ENCODE measurements around the gene SERPINA1.

Gene SERPINA1

GRCh38 chr14:94388384-94389103 is at the start of gene SERPINA1:
Gene SERPINA1 (minus strand): TSS chr14:94388602. CDS start chr14:94383237, 5,365 bp downstream.
- in situ Hi-C loops (cut with MboI; ENCODE audit: low sequenced_read_pairs, unreplicated experiment), result no loop called here
- peak; percentile 5 for DNase-seq (ENCODE audit: low spot score)

DNA sequence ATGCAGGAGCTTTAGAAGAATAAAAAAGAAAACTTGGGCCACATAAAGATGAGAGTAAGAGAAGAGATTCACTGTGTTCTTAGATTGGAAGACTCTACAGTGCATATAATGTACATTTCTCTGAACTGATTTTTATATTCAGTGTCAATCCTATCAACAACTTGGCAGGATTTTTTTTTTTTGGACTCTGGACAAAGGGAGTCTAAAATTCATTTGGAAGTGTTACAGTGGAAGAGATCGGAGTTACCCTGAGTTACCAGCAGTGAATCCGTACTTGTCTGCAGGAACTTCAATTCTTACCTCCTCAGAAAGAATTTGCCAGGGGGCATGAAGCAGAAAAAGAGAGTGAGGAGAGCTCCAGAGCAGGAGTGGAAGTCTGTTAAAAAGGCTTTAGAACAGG is 40.2 kb upstream of the SERPINA1 start:
- TF ChIP-seq CTCF (IDR thresholded peaks at IDR 0.05; ENCODE audit: borderline replicate concordance, control extremely low read depth, extremely low read depth, insufficient read depth, missing control alignments), result no peak
- no peak for DNase-seq (ENCODE audit: low spot score)
- in situ Hi-C loops (cut with MboI; ENCODE audit: low sequenced_read_pairs, unreplicated experiment), result no loop called here

More at GRCh38 chr14:94388384-94389103, at the start of gene SERPINA1:
- no peak for TF ChIP-seq CTCF (IDR thresholded peaks at IDR 0.05; ENCODE audit: borderline replicate concordance, control extremely low read depth, extremely low read depth, insufficient read depth, missing control alignments)

DNA sequence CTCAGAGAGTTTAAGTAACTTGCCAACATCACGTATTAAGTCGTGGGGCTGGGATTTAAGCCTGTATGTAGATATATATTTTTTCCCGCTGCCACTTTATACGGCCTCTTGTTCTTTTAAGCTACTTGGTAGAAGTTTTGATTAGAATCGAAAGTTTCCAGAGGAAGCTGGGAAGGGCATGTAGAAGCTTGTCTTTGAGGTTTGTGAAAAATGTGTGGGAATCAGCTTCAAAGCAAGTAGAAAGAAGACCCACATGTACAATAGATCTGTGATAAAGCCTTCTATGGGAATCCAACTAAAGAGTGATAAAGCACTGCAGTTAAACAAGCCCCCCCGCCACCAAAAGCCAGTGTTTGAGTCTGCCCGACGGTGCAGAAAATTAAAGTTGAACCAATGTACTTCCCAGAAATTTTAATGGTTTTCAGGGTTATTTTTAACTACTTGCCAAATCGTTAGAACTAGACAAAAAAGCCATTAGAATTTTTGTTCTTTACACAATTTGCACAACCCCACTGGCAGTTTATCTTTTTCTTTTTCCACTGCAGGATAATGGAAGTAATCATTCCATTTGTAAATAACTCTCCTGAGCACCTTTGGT is 38.7 kb upstream of the SERPINA1 start:
- no peak for DNase-seq (ENCODE audit: low spot score)
- no peak for TF ChIP-seq CTCF (IDR thresholded peaks at IDR 0.05; ENCODE audit: borderline replicate concordance, control extremely low read depth, extremely low read depth, insufficient read depth, missing control alignments)
- in situ Hi-C loops (cut with MboI; ENCODE audit: low sequenced_read_pairs, unreplicated experiment), result no loop called here

DNA sequence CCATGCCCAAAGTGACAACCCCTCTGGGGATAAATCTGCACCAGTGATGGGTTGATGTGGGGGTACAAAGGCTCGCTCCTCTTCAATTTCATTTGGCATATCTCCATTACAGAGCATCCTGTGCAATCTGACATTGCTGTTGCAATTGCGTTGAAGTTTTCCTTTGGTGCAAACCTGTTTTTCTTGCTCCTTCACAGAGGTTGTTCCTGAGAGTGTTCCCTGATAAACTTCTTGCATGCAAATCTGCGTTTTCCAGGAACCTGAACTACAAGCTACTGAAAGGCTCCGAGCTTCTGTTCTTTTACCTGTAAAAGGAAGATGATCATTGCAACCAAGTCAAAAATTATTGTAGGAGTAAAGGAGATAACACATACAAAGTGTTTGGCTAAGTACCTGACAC is 38.1 kb upstream of the SERPINA1 start:
- in situ Hi-C loops (cut with MboI; ENCODE audit: low sequenced_read_pairs, unreplicated experiment), result no loop called here
- no peak for DNase-seq (ENCODE audit: low spot score)
- no peak for TF ChIP-seq CTCF (IDR thresholded peaks at IDR 0.05; ENCODE audit: borderline replicate concordance, control extremely low read depth, extremely low read depth, insufficient read depth, missing control alignments)

- no peak for TF ChIP-seq CTCF (IDR thresholded peaks at IDR 0.05; ENCODE audit: borderline replicate concordance, control extremely low read depth, extremely low read depth, insufficient read depth, missing control alignments)
- no peak for DNase-seq (ENCODE audit: low spot score)
- in situ Hi-C loops (cut with MboI; ENCODE audit: low sequenced_read_pairs, unreplicated experiment), result no loop called here
Observed at GRCh38 chr14:94424371-94424770, 36.0 kb upstream of the SERPINA1 start.

DNA sequence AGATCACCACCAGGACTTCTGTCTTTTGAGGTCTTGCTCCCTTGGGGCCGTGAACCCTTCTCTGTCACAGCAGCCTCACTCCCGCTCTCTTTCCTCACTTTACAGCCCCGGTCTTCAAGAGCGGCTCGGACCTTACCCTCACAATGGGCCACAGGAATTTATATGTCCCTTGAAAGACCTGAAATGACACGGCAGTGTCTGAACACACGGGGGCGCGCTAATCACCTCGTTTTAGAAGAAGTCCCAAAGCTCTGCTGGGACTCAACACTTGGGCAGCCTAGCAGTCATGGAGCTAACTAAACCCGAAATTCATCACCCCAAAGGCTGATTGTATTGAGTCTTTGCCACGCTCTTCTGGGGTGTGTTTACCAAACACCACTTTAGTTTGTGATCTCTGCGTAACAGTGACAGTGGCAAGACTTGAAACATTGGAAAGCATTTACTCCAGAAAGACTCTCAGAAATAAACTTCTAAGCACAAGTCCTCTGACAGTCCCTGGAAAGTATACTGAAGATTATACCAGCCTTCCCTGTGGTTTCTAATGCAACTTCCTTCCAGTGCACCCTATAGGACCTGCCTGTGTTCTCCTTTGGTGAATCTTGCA is 35.2 kb upstream of the SERPINA1 start:
- peak; percentile 42 for DNase-seq (ENCODE audit: low spot score)
- in situ Hi-C loops (cut with MboI; ENCODE audit: low sequenced_read_pairs, unreplicated experiment), result no loop called here
- peak; percentile 80 for TF ChIP-seq CTCF (IDR thresholded peaks at IDR 0.05; ENCODE audit: borderline replicate concordance, control extremely low read depth, extremely low read depth, insufficient read depth, missing control alignments)

Measured in GM13976 (cell line).